LNCaP clone FGC (cell line): Measurements from ENCODE around the gene THSD1.

Source experiments
- DNase-seq: peaks from one replicate; pipeline ENCODE4 v3.0.0-alpha.2; 2011; ENCODE audit warnings: low read depth
- H3K4me3 ChIP-seq: 2 replicates; pipeline ENCODE4 v1.5.1; 2011; ENCODE audit warnings: mild to moderate bottlenecking, low read depth, low read length, control low read depth
- TF ChIP-seq, protein P1 (sequence below): IDR thresholded peaks from 2 replicates; pipeline ENCODE4 v1.5.1; 2012; ENCODE audit warnings: mild to moderate bottlenecking; ENCODE audit not compliant: control insufficient read depth, insufficient read depth; ENCODE audit errors: extremely low read depth

THSD1 gene

DNA sequence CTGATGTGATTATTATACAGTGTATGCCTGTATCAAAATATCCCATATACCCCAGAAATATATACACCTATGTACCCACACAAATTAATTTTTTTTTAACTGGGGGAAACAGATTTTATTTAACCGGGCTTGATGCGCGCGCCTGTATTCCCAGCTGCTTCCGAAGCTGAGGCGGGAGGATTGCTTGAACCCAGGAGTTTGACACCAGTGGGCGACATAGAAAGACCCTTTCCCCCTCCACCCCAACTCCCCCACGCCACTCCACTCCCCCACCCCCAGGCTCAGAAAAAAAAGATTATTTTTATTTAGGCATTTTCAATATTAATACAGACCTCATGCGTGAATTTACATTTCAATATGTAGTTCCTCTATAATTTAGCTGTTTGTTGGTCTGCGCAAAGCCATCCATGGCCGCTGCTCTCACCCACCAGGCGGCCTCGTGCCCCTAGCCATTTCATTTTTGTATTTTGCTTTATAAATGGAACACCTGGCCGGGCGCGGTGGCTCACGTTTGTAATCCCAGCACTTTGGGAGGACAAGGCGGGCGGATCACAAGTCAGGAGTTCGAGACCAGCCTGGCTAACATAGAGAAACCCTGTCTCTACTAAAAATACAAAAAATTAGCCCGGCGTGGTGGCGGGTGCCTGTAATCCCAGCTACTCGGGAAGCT, 45.3 kb upstream of the THSD1 start:
- H3K4me3 ChIP-seq = no peak overlapping the region
- TF ChIP-seq, protein P1, sequence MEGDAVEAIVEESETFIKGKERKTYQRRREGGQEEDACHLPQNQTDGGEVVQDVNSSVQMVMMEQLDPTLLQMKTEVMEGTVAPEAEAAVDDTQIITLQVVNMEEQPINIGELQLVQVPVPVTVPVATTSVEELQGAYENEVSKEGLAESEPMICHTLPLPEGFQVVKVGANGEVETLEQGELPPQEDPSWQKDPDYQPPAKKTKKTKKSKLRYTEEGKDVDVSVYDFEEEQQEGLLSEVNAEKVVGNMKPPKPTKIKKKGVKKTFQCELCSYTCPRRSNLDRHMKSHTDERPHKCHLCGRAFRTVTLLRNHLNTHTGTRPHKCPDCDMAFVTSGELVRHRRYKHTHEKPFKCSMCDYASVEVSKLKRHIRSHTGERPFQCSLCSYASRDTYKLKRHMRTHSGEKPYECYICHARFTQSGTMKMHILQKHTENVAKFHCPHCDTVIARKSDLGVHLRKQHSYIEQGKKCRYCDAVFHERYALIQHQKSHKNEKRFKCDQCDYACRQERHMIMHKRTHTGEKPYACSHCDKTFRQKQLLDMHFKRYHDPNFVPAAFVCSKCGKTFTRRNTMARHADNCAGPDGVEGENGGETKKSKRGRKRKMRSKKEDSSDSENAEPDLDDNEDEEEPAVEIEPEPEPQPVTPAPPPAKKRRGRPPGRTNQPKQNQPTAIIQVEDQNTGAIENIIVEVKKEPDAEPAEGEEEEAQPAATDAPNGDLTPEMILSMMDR = no peak
- no peak for DNase-seq

DNA sequence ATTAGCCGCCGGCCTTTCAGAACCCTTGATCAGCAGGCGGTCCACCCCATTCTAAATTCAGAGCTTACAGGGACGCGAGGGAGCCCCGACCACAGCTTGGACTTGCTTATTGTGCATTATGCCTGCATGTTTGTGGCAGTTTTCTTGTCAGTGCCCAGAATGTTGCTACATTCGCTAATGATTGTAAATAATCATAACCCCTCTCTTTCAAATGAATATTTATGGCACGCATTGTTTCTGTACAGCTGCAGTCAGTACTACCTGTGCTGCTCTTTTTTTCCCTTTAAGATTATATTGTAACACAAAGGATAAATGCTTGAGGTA, 44.8 kb upstream of the THSD1 start:
- TF ChIP-seq, protein P1 = no peak
- no peak overlapping the region for H3K4me3 ChIP-seq
- DNase-seq = no peak

DNA sequence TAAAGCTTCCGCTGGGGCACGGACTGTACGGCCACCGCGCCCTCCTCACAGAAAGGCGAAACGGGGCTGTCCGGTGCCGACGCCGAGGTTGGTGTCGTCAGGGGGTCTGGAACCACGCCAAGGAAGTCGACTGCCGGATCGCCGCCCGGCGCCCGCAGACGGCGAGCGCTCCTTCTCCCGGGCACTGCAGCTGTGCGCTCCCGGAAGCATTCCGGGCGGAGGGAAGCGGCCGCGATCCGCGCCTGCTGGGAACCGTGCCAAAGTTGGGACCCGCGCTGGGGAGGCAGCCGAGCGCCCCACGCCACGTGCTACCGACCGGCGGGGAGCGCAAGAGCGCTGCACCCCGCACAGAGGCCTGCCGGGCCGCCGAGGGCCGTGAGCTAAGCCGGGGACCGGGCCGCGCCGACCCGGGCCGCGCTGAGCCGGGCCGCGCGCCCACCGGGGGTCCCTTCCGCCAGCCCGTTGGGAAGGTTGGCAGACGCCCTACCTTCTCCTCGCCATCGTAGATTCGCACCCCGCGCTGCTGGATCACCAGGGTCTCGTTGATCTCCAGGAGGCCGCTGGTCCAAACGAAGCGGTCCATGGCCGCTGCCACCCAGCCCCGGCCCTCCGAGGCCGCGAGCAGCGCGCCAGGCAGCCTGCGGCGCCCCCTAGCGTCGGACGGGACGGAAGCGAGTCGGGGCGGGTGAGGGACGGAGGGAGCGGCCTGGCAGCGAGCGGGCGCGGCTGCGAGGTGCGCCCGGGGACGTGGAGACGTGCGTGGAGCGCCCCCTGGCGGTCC, 44.2 kb upstream of the THSD1 start, which contains the start of gene VPS36:
Gene VPS36, minus strand, starts transcription at position 623 of the 781 bp plus-strand sequence. Its CDS starts 40 bp downstream, at position 583.
- DNase-seq = no peak
- peak within 1 kb of the TSS; percentile 60 for H3K4me3 ChIP-seq
- TF ChIP-seq, protein P1 = peak; percentile 99

DNA sequence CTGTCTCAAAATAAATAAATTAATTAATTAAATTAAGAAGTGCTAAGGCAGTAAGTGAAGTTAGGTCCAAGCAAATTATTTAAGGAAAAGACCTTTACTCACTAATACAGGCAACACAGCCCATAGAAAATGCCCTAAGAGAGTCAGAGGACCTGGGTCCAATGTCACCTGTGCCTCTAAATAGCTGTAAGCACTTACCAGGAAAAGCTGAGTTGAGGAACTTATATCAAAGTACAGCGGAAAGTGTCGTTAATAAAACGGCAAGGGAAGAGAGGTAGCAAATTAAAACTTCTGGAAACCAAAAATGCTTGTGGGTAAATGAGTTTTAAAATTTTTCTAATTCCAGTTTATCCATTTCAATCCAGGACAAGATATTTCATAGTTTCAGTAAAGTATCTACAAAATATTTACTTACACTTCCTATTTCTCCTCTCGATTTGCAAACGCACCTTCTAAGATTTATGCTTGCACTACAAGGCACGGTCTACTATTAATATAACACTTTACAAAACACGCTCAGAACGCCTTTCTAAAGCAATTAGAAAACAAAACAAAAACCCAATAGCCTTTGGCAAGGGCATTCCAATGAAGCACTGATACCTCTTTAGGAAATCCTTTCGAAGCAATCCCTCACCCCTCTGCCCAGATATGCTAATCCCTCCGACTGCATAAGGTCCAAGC, 43.5 kb upstream of the THSD1 start:
- DNase-seq = no peak
- peak overlapping the region; percentile 60 for H3K4me3 ChIP-seq
- TF ChIP-seq, protein P1 = no peak

DNA sequence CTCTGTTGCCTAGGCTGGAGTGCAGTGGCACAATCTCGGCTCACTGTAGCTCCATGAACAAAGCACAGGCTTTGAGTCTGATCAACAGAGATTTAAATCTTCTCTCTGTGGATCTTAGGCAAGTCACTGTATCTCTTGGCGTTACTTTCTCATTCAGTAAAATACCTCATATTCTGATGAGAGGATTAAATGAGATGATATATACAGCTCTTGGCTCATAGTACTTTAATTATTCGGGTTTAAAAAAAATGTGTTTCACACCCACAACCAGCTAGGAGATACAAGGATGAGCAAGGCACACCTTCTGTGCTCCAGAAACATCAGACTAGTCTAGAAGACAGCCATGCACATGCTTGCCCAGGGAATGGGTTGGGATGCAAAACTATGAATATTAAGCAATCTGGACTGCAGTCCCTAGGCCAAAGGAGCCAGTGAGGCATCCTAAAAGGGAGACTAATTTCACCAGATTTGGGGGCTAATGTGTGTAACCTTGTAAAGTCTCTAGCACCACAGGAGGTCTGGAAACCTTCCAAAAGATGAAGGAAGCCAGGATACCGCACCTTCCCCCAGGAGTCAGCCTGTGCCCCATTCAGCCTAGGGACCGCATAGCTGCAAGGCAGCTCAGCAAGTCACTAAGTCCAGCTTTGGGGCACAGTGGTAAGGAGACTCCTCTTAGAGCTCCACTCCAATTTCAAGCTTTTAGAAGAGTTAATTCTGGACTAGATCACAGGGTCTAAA, 42.0 kb upstream of the THSD1 start:
- TF ChIP-seq, protein P1 = no peak
- DNase-seq = no peak
- no peak overlapping the region for H3K4me3 ChIP-seq

DNA sequence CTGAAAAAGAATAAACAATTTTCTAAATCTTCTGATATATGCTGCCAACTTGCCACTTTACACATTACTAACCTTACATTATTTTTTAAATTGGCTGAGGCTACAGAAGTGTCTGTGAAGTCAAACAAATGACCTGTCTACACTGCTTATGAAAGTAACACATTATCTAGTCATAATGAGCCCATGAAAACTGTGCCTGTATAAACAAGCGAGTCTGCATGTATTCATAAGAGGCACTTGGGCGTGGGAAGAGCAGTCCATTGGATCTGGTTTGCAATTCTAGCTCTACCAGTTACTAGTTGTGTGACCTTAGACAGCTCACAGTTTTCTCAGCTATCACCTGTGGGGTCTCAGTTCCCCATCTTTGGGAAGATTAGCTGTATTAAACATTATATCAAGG, 41.4 kb upstream of the THSD1 start:
- H3K4me3 ChIP-seq = no peak overlapping the region
- TF ChIP-seq, protein P1 = no peak
- DNase-seq = no peak
